T-helper 1 cell (primary cell): Measurements from ENCODE around the gene TMEM235.

ENCODE experiments used
- DNase-seq, 5 donors: peaks; one replicate each; pipeline ENCODE4 v3.0.0-alpha.2; 2012 to 2020

The TMEM235 gene

GRCh38 chr17:78272914-78273258, 41.5 kb downstream of the TMEM235 start:
- no peak for DNase-seq

- DNase-seq: no peak
Observed at GRCh38 chr17:78273813-78274212, 42.4 kb downstream of the TMEM235 start.

GRCh38 chr17:78275355-78275754, 43.9 kb downstream of the TMEM235 start:
- DNase-seq: no peak

GRCh38 chr17:78276098-78276887, 44.9 kb downstream of the TMEM235 start:
- DNase-seq: peak in 1 of 5 donors; percentile 42

- DNase-seq: peak in 1 of 5 donors; percentile 39
Observed at GRCh38 chr17:78278139-78278741, 46.8 kb downstream of the TMEM235 start.

- DNase-seq: no peak
Observed at GRCh38 chr17:78279360-78279990, 48.0 kb downstream of the TMEM235 start.

GRCh38 chr17:78281249-78281845, 49.9 kb downstream of the TMEM235 start:
- DNase-seq: no peak

GRCh38 chr17:78284146-78284545, 52.7 kb downstream of the TMEM235 start:
- DNase-seq: no peak

- DNase-seq: no peak
Observed at GRCh38 chr17:78289004-78289403, 57.6 kb downstream of the TMEM235 start.

- peak; percentile 38 to 88 (median 60) for DNase-seq
Observed at GRCh38 chr17:78289802-78290363, 58.5 kb downstream of the TMEM235 start.
